ACC112 (cell line): ENCODE measurements around the gene GALNT3.

ENCODE experiments used
- H2AFZ ChIP-seq: fragments of 200-600 bp; sonication (generic); one replicate; pipeline ENCODE4 v1.6.0; 2017; ENCODE audit warnings: antibody characterized with exemption, low read length; ENCODE audit not compliant: unreplicated experiment
- H3K27ac ChIP-seq: fragments of 200-600 bp; sonication (generic); 2 replicates; pipeline ENCODE4 v1.5.1; 2014; ENCODE audit warnings: low read depth, mild to moderate bottlenecking, antibody characterized with exemption, low read length, moderate library complexity
- H3K27me3 ChIP-seq: fragments of 200-600 bp; sonication (generic); 2 replicates; pipeline ENCODE4 v1.6.1; 2014; ENCODE audit warnings: mild to moderate bottlenecking, antibody characterized with exemption, low read length, moderate library complexity, mixed read lengths; ENCODE audit not compliant: insufficient read depth
- H3K36me3 ChIP-seq: fragments of 200-600 bp; sonication (generic); 2 replicates; pipeline ENCODE4 v1.6.1; 2016; ENCODE audit warnings: mild to moderate bottlenecking, antibody characterized with exemption, low read length, moderate library complexity, mixed read lengths; ENCODE audit not compliant: insufficient read depth
- H3K4me1 ChIP-seq: fragments of 200-600 bp; sonication (generic); one replicate; pipeline ENCODE4 v1.6.1; 2016; ENCODE audit warnings: low read length, mixed read lengths; ENCODE audit not compliant: insufficient read depth, unreplicated experiment, control insufficient read depth
- H3K4me3 ChIP-seq: fragments of 200-600 bp; sonication (generic); 2 replicates; pipeline ENCODE4 v1.5.1; 2014; ENCODE audit warnings: mild to moderate bottlenecking, low read depth, low read length
- H3K79me2 ChIP-seq: fragments of 200-600 bp; sonication (generic); one replicate; pipeline ENCODE4 v1.6.0; 2016; ENCODE audit warnings: low read length; ENCODE audit not compliant: control insufficient read depth, unreplicated experiment, insufficient read depth

GALNT3 gene

DNA sequence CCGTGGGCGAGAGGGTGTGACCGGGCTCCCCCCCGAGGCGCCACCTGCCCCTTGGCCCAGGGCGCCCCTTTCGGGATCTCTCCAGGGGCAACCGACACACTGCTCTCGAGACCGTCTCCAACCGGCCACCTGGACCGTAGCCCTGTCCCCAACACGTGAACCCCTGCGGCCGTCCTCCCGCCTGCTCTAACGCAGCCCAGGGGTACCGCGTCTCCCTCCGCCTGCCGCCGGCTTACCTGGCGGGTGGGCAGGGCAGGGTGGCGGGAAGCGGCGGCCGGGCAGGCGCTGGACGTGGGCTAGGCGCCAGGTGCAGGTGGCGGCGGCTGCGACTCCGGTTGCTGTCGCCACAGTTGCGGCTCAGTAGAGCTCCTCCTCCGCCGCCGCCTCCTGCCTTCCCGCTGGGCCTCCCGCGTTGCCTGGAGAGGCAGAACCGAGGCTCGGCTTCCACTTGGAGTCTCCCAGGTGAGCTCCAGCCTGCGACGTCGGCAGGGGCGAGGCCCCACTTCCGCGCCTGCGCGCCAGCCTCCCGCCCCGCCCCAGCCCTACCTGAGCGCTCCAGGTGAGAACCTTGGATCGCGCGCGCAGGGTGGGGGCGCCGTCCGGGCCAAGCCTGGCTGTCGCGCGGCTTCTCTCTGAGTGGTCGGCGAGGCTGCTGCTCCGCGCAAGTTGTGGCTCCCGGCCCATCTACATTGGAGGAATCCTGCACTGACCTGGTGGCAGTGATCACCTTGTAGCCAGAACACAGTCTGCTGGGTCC, at the start of gene GALNT3:
TSS of gene GALNT3 (minus strand) at position 469 of the 757 bp plus-strand sequence. CDS start 23,547 bp downstream, outside the sequence.
- Histone ChIP-seq H3K27ac (no peak within 1 kb of the TSS), H3K4me3 (peak within 1 kb of the TSS; percentile 74), H3K79me2 (no peaks in the 10 kb centered on the region), H3K27me3 (peaks cover 28% of the 10 kb centered on the region), H2AFZ (peak within 1 kb of the TSS; percentile 47), H3K4me1 (peaks cover 22% of the 10 kb centered on the region), H3K36me3 (no peaks in the 10 kb centered on the region)

GRCh38 chr2:165843351-165843750, 49.3 kb upstream of the GALNT3 start:
- H3K27ac ChIP-seq: no peak overlapping the region
- H3K4me1 ChIP-seq: peaks cover 3% of the 10 kb centered on the region
- H3K4me3 ChIP-seq: no peak overlapping the region
- no peaks in the 10 kb centered on the region for H3K27me3 ChIP-seq
- H3K79me2 ChIP-seq: no peaks in the 10 kb centered on the region
- H3K36me3 ChIP-seq: no peaks in the 10 kb centered on the region
- H2AFZ ChIP-seq: no peak overlapping the region

DNA sequence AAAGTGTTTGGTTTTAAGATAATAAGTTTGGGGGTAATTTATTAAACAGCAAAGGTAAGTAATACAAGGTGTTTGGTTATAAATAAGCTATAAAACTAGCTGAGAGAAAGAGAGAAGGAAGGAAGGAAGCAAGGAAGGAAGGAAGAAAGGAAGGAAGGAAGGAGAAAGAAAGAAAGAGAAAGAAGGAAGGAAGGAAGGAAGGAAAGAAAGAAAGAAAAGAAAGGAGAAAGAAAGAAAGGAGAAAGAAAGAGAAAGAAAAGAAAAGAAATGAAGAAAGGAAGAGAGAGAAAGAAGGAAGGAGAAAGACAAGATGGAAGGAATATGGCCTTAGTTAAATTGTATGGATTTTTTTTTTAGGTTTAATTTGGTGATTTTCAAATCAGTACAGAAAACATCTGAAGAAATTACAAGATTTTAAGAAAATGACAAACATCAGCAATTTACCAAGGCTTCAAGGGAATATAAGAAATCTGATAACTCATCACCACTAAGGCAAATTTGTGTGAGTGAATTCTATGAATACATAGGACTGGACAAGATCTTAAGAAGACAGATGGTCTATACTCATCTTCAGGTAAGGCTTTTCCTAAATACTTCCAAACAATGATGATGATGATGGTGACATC, 46.4 kb upstream of the GALNT3 start:
- Histone ChIP-seq H3K36me3 (no peaks in the 10 kb centered on the region), H3K27ac (no peak overlapping the region), H3K79me2 (no peaks in the 10 kb centered on the region), H3K4me3 (no peak overlapping the region), H3K4me1 (no peaks in the 10 kb centered on the region), H3K27me3 (no peaks in the 10 kb centered on the region), H2AFZ (no peak overlapping the region)

DNA sequence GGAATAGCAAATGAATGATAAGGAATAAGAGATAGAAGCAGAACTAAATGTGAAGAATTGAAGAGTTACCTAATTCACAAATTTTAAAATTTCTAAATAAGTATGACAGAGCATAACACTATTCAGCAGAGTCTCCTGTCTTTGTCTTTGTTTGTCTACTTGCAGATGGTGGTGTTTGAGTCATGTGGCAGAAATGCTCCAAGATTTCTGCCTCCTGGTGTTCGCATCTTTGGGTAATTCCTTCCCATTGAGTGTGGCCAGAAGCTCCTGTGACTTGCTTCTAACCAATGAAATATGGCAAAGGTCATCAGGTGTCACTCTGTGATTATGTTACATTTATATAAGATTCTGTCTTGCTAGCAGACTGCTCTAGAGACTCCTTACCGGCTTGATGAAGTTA, 45.6 kb upstream of the GALNT3 start:
- Histone ChIP-seq H3K27ac (no peak overlapping the region), H2AFZ (no peak overlapping the region)

GRCh38 chr2:165837122-165837521, 43.1 kb upstream of the GALNT3 start:
- H3K79me2 ChIP-seq: no peaks in the 10 kb centered on the region
- no peak overlapping the region for H3K4me3 ChIP-seq
- H3K4me1 ChIP-seq: no peaks in the 10 kb centered on the region
- no peak overlapping the region for H3K27ac ChIP-seq
- no peak overlapping the region for H2AFZ ChIP-seq
- H3K27me3 ChIP-seq: no peaks in the 10 kb centered on the region
- no peaks in the 10 kb centered on the region for H3K36me3 ChIP-seq

More for the DNA sequence above, 45.6 kb upstream of the GALNT3 start:
- Histone ChIP-seq H3K4me1 (no peaks in the 10 kb centered on the region), H3K4me3 (no peak overlapping the region), H3K79me2 (no peaks in the 10 kb centered on the region), H3K27me3 (no peaks in the 10 kb centered on the region), H3K36me3 (no peaks in the 10 kb centered on the region)

GRCh38 chr2:165835363-165835762, 41.3 kb upstream of the GALNT3 start:
- H3K79me2 ChIP-seq: no peaks in the 10 kb centered on the region
- H3K27ac ChIP-seq: no peak overlapping the region
- H2AFZ ChIP-seq: no peak overlapping the region
- H3K4me1 ChIP-seq: no peaks in the 10 kb centered on the region
- H3K4me3 ChIP-seq: no peak overlapping the region
- H3K36me3 ChIP-seq: no peaks in the 10 kb centered on the region
- no peaks in the 10 kb centered on the region for H3K27me3 ChIP-seq

- H2AFZ ChIP-seq: no peak overlapping the region
- no peaks in the 10 kb centered on the region for H3K36me3 ChIP-seq
- H3K27ac ChIP-seq: no peak overlapping the region
- H3K27me3 ChIP-seq: no peaks in the 10 kb centered on the region
- H3K4me1 ChIP-seq: no peaks in the 10 kb centered on the region
- no peaks in the 10 kb centered on the region for H3K79me2 ChIP-seq
- no peak overlapping the region for H3K4me3 ChIP-seq
Observed at GRCh38 chr2:165833156-165833555, 39.1 kb upstream of the GALNT3 start.

GRCh38 chr2:165827921-165828276, 33.9 kb upstream of the GALNT3 start:
- Histone ChIP-seq H3K4me3 (no peak overlapping the region), H2AFZ (no peak overlapping the region), H3K4me1 (no peaks in the 10 kb centered on the region), H3K36me3 (no peaks in the 10 kb centered on the region), H3K27me3 (no peaks in the 10 kb centered on the region), H3K27ac (no peak overlapping the region), H3K79me2 (no peaks in the 10 kb centered on the region)

GRCh38 chr2:165827016-165827920, 33.2 kb upstream of the GALNT3 start:
- Histone ChIP-seq H3K4me3 (no peak overlapping the region), H3K4me1 (no peaks in the 10 kb centered on the region), H3K79me2 (no peaks in the 10 kb centered on the region), H3K36me3 (no peaks in the 10 kb centered on the region), H3K27me3 (no peaks in the 10 kb centered on the region), H2AFZ (no peak overlapping the region), H3K27ac (no peak overlapping the region)

- Histone ChIP-seq H3K36me3 (no peaks in the 10 kb centered on the region), H2AFZ (no peak overlapping the region), H3K4me1 (no peaks in the 10 kb centered on the region), H3K4me3 (no peak overlapping the region), H3K27me3 (no peaks in the 10 kb centered on the region), H3K79me2 (no peaks in the 10 kb centered on the region), H3K27ac (no peak overlapping the region)
Observed at GRCh38 chr2:165825041-165825440, 31.0 kb upstream of the GALNT3 start.
